AG04450 (cell line): ENCODE measurements around the gene ZDHHC14. TPM values are rescaled to one million over a fixed set of nuclear protein-coding genes. Genes with fewer than 3 reads are reported as not detected.

ENCODE experiments used
- CTCF ChIA-PET: fragments of 300-600, 350-600 bp; formaldehyde crosslinking; extraction: SDS; loops from one replicate; lab custom pipeline; 2022; ENCODE audit warnings: antibody characterized with exemption, inconsistent platforms; lab: Charles Lee
- POLR2A ChIA-PET: fragments of 350-600 bp; formaldehyde crosslinking; extraction: SDS; loops from one replicate; lab custom pipeline; 2021; ENCODE audit warnings: antibody characterized with exemption, inconsistent platforms; lab: Yijun Ruan, JAX
- DNase-seq: peaks from one replicate; pipeline ENCODE4 v3.0.0-alpha.2; 2011; ENCODE audit warnings: low read depth, low spot score
- H3K27ac ChIP-seq: one replicate; pipeline ENCODE4 v1.5.1; 2012; ENCODE audit warnings: low read depth, low read length, control low read depth
- H3K27me3 ChIP-seq: one replicate; pipeline ENCODE4 v1.6.0; 2012; ENCODE audit warnings: low read length; ENCODE audit not compliant: control insufficient read depth, insufficient read depth
- H3K4me3 ChIP-seq: 2 replicates; pipeline ENCODE4 v1.5.1; 2011; ENCODE audit warnings: mild to moderate bottlenecking, low read depth, low read length, control low read depth
- H3K9me3 ChIP-seq: 2 replicates; pipeline ENCODE4 v1.5.1; 2012; ENCODE audit warnings: low read length; ENCODE audit not compliant: control insufficient read depth, insufficient read depth
- CTCF ChIP-seq: IDR thresholded peaks from 2 replicates; pipeline ENCODE4 v1.5.1; 2011; ENCODE audit warnings: low read depth, low read length, control low read depth, inconsistent platforms
- polyA plus RNA-seq: library from polyadenylated mRNA; depleted of rRNA; stranded (reverse); fragments of >200 nt; gene quantifications from 2 replicates; pipeline ENCODE4 v1.2.3, GENCODE V29; 2011

ZDHHC14 gene
- polyA plus RNA-seq, 1 experiment, result 2.2 TPM

- H3K27me3 ChIP-seq, result peaks cover 23% of the 10 kb centered on the region
- H3K4me3 ChIP-seq, result no peak overlapping the region
- no peaks in the 10 kb centered on the region; the same call in 1 of the 2 replicates for H3K9me3 ChIP-seq
- TF ChIP-seq CTCF, result no peak
- ChIA-PET CTCF (no interaction called here), POLR2A (no interaction called here)
- DNase-seq, result no peak
- H3K27ac ChIP-seq, result no peak overlapping the region
Measured at GRCh38 chr6:157677235-157677634, 296.2 kb downstream of the ZDHHC14 start.

DNA sequence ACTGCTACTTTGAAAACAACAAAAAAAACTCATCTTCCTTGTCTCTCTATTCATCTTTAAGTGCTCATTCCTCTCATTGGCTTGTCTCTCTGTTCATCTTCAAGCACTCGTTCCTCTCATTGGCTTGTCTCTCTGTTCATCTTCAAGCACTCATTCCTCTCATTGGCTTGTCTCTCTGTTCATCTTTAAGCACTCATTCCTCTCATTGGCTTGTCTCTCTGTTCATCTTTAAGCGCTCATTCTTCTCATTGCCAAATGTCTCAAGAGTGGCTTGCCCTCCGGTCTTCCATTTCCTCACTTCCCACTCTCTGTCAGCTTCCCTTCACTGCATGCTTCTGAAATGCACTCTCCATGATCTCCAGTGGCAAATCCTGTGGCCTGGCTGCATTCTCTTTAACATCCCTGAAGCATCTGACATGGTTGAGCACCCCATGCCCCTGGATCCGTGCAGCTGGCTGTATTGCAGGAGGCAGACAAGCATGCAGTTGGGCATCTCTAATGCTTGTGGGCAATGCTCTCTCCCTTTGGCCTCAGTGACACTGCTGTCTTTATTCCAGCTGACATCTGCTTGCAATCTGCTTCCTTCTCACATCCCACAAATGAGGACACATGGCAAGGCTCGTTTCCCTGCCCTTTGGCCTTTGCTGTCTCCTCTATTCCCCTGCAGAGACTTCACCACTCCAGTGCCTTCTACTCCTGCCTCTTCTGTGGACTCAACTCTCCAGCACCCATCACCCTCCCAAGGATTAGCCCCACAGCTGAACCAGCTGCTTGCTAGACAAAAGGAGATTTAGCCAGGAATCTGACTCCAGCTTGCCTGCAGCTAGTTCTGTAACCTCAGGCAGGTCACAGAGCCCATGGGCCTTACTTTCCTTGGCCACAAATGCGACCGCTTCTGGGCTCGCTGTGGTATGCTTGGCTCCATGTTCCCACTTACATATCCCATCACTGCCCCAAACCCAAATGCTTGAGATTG, 298.9 kb downstream of the ZDHHC14 start:
- no peak for TF ChIP-seq CTCF
- CTCF ChIA-PET, result no interaction called here

DNA sequence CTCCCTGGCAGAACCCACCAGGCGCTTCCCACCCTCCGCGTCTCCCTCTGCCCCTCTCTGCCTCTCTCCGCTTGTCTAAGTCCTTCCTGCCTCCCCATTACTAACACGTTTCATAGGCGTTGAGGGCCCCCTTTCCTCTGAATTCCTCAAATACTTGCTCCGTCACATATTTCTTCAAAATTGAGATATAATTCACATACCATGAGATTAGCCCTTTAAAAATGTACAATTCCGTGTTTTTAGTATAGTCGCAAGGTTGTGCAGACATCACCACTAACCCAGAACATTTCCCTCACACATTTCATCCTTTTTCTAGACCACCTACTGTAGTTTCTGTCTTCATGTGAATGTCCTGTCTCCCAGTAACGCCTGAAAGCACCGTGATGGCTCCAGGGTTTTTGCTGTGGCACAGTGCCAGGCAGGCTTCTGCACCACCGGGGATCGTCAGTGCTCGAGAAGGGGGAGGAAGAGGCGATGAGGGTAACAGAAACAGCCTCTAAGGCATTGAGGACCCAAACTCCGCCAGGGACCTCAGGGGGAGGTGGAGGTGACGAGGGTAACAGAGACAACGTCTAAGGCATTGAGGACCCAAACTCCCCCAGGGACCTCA, 300.2 kb downstream of the ZDHHC14 start:
- Histone ChIP-seq H3K27me3 (peaks cover 25% of the 10 kb centered on the region), H3K27ac (no peak overlapping the region), H3K4me3 (no peak overlapping the region), H3K9me3 (no peaks in the 10 kb centered on the region)
- CTCF ChIA-PET, result no interaction called here
- TF ChIP-seq CTCF, result no peak
- no peak for DNase-seq
- POLR2A ChIA-PET, result no interaction called here

More for the DNA sequence above, 298.9 kb downstream of the ZDHHC14 start:
- POLR2A ChIA-PET, result no interaction called here
- no peak overlapping the region for H3K4me3 ChIP-seq
- H3K9me3 ChIP-seq, result no peaks in the 10 kb centered on the region; the same call in 1 of the 2 replicates
- H3K27me3 ChIP-seq, result peaks cover 23% of the 10 kb centered on the region
- H3K27ac ChIP-seq, result no peak overlapping the region
- no peak for DNase-seq

- no peak for TF ChIP-seq CTCF
- Histone ChIP-seq H3K27me3 (peaks cover 28% of the 10 kb centered on the region), H3K27ac (no peak overlapping the region), H3K4me3 (no peak overlapping the region), H3K9me3 (no peaks in the 10 kb centered on the region)
- ChIA-PET CTCF (interaction anchor here (0.5 to 1.2 kb wide), 5 partner anchors 14 to 368 kb away, joined by 3 to 8 read pairs (median 4); no protein-coding TSS in a partner anchor), POLR2A (no interaction called here)
- DNase-seq, result no peak
Measured at GRCh38 chr6:157682856-157683481, 302.0 kb downstream of the ZDHHC14 start.
